Left renal pelvis (tissue), 4 donors: Measurements from ENCODE around the gene MBNL2. TPM values are rescaled to one million over a fixed set of nuclear protein-coding genes. Genes with fewer than 3 reads are reported as not detected.

Source experiments
- DNase-seq, 4 donors: peaks; one replicate each; pipeline ENCODE4 v3.0.0-alpha.2; 2013; ENCODE audit warnings: low read depth in 4 of 4, low spot score in 3 of 4
- polyA plus RNA-seq, 4 donors: library from polyadenylated mRNA; unstranded; fragments of 120-200 nt; gene quantifications; one replicate each; pipeline ENCODE4 v1.2.1, GENCODE V29; 2013; ENCODE audit not compliant: insufficient read length in 4 of 4

Gene MBNL2
- polyA plus RNA-seq, 4 donors = 59.9 to 78.3 (median 63.9) TPM

GRCh38 chr13:97319113-97319720, 97.1 kb downstream of the MBNL2 start:
- DNase-seq = no peak

- DNase-seq = no peak
Observed at GRCh38 chr13:97321101-97321500, 99.0 kb downstream of the MBNL2 start.

- no peak for DNase-seq
Observed at GRCh38 chr13:97321616-97322321, 99.6 kb downstream of the MBNL2 start.

- DNase-seq = no peak
Observed at GRCh38 chr13:97322740-97323342, 100.7 kb downstream of the MBNL2 start.

GRCh38 chr13:97324115-97324514, 102.0 kb downstream of the MBNL2 start:
- DNase-seq = no peak

GRCh38 chr13:97325738-97326137, 103.6 kb downstream of the MBNL2 start:
- no peak for DNase-seq

GRCh38 chr13:97327086-97327485, 105.0 kb downstream of the MBNL2 start:
- DNase-seq = no peak

- no peak for DNase-seq
Observed at GRCh38 chr13:97327506-97328221, 105.5 kb downstream of the MBNL2 start.

- DNase-seq = no peak
Observed at GRCh38 chr13:97328222-97328790, 106.2 kb downstream of the MBNL2 start.

- no peak for DNase-seq
Observed at GRCh38 chr13:97329331-97329730, 107.2 kb downstream of the MBNL2 start.

GRCh38 chr13:97330448-97330847, 108.3 kb downstream of the MBNL2 start:
- no peak for DNase-seq

GRCh38 chr13:97332742-97333141, 110.6 kb downstream of the MBNL2 start:
- DNase-seq = no peak

- DNase-seq = no peak
Observed at GRCh38 chr13:97333983-97334382, 111.8 kb downstream of the MBNL2 start.

GRCh38 chr13:97334690-97335089, 112.6 kb downstream of the MBNL2 start:
- DNase-seq = no peak

- no peak for DNase-seq
Observed at GRCh38 chr13:97335488-97336134, 113.5 kb downstream of the MBNL2 start.

GRCh38 chr13:97337985-97338499, 115.9 kb downstream of the MBNL2 start:
- no peak for DNase-seq

- no peak for DNase-seq
Observed at GRCh38 chr13:97338571-97338970, 116.4 kb downstream of the MBNL2 start.

GRCh38 chr13:97339019-97339987, 117.2 kb downstream of the MBNL2 start:
- DNase-seq = no peak
